ENCODE data around the gene IL15. TPM values are rescaled to one million over a fixed set of nuclear protein-coding genes. Genes with fewer than 3 reads are reported as not detected.
A peak's percentile ranks its signal among the peaks of the same experiment; 100 is the strongest.

The IL15 gene
- total and polyA plus RNA-seq, 2 of the 4 experiments (the other 2 are of a cell fraction): 5.0 to 5.2 TPM

DNA sequence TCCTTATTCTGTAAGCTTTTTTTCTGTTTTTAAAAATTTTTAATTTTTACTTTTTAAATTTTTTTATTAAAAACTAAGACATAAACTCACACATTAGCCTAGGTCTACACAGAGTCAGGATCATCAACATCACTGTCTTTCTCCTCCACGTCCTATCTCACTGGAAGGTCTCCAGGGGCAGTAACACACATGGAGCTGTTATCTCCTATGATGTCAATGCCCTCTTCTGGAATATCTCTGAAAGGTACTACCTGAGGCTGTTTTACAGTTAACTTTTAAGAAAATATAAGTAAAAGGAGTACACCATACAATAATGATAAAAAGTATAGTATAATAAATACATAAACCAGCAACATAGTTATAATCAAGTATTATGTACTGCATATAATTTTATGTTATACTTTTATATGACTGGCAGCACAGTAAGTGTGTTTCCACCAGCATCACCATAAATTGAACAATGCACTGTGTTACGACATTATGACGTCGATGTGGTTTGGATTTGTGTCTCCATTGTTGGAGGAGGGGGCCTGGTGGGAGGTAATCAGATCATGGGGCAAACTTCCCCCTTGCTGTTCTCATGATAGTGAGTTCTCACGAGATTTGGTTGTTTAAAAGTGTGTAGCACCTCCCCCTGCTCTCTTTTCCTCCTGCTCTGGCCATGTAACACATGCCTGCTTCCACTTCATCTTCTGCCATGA is 21.3 kb downstream of the IL15 start:
- Histone ChIP-seq H4K8ac (ENCODE audit: low read depth in 2 of 2, low read length in 2 of 2) (no peak overlapping the region), H3K4me1 (ENCODE audit: control insufficient read depth, insufficient read depth, low read length) (peaks cover 4% of the 10 kb centered on the region), H4K91ac (ENCODE audit: insufficient read depth, low read depth, low read length) (no peak overlapping the region), H3K56ac (ENCODE audit: extremely low read depth, insufficient read depth, low read length) (no peak overlapping the region), H3K79me1 (ENCODE audit: low read depth in 1 of 2, low read length in 2 of 2) (peaks cover 7 to 12% of the 10 kb centered on the region in 2 experiments; a peak in 3 of 4 replicates), H3K9me1 (ENCODE audit: insufficient read depth, low read length) (peaks cover 3% of the 10 kb centered on the region), H3K27ac (ENCODE audit: insufficient read depth, low read length) (no peak overlapping the region), H3K14ac (replicated peaks; ENCODE audit: low read depth, low read length) (no peak overlapping the region), H4K20me1 (ENCODE audit: insufficient read depth, low read length) (0 out of 2 replicates have a peak, but pooled peaks cover 3% of the 10 kb centered on the region), H3K4ac (ENCODE audit: low read depth, low read length) (0 out of 2 replicates have a peak overlapping the region, but pooled peaks have one; percentile 22), H3K36me3 (ENCODE audit: control insufficient read depth, insufficient read depth, low read length) (no peaks in the 10 kb centered on the region), H3K4me3 (ENCODE audit: insufficient read depth, low read depth, low read length) (no peak overlapping the region), H3K4me2 (ENCODE audit: low read depth, low read length) (no peak overlapping the region), H4K5ac (ENCODE audit: low read depth, low read length) (no peak overlapping the region), H3K18ac (ENCODE audit: low read depth, low read length) (no peak overlapping the region), H2BK5ac (ENCODE audit: low read depth, low read length, poor library complexity, severe bottlenecking) (no peak overlapping the region), H3K9ac (ENCODE audit: low read depth, low read length) (no peak overlapping the region), H2AK5ac (ENCODE audit: low read depth, low read length) (peak overlapping the region; percentile 81), H2BK20ac (ENCODE audit: low read depth, low read length) (no peak overlapping the region; the same call in 1 of the 2 replicates), H2AFZ (replicated peaks; ENCODE audit: low read length, poor library complexity) (no peak overlapping the region), H2BK120ac (ENCODE audit: low read depth, low read length) (no peak overlapping the region), H2AK9ac (replicated peaks; ENCODE audit: low read depth, low read length, poor library complexity) (no peak overlapping the region), H3K23ac (ENCODE audit: low read depth, low read length) (no peak overlapping the region), H3K27me3 (ENCODE audit: control insufficient read depth, insufficient read depth, low read length) (no peaks in the 10 kb centered on the region), H3K9me3 (ENCODE audit: control insufficient read depth, insufficient read depth, low read length) (no peaks in the 10 kb centered on the region), H2BK15ac (ENCODE audit: low read depth, low read length) (no peak overlapping the region)
- no peak for DNase-seq
- in situ Hi-C loops (cut with MboI; ENCODE audit: low sequenced_read_pairs): no loop called here
- ChIA-PET CTCF (interaction anchor here (1.1 kb wide), 1 partner anchor 17 kb away, joined by 3 read pairs; no protein-coding TSS in a partner anchor), POLR2A (ENCODE audit: unreplicated experiment) (no interaction called here)
- TF ChIP-seq NFE2L2 (IDR thresholded peaks at IDR 0.05; ENCODE audit: low read depth, low read length) (no peak), POLR2A (IDR thresholded peaks at IDR 0.05; ENCODE audit: low read depth, low read length) (no peak), SMC3 (IDR thresholded peaks at IDR 0.05; ENCODE audit: low read depth, low read length) (no peak), RFX5 (IDR thresholded peaks at IDR 0.05; ENCODE audit: low read depth, low read length) (no peak), RAD21 (IDR thresholded peaks at IDR 0.05; ENCODE audit: low read length) (no peak), MAZ (IDR thresholded peaks at IDR 0.05; ENCODE audit: borderline replicate concordance, low read depth, low read length) (no peak), CEBPB (IDR thresholded peaks at IDR 0.05; ENCODE audit: low read depth, low read length) (no peak), RCOR1 (IDR thresholded peaks at IDR 0.05; ENCODE audit: insufficient replicate concordance, low read length) (no peak), MXI1 (IDR thresholded peaks at IDR 0.05; ENCODE audit: borderline replicate concordance, low read depth, low read length) (no peak), CHD1 (IDR thresholded peaks at IDR 0.05; ENCODE audit: low read depth, low read length) (no peak), MAFK (IDR thresholded peaks at IDR 0.05; ENCODE audit: low read depth, low read length) (no peak), CTCF (conservative IDR thresholded peaks at IDR 0.05; ENCODE audit: low read depth, low read length) (no peak), BHLHE40 (IDR thresholded peaks at IDR 0.05; ENCODE audit: low read depth, low read length) (no peak), FOS (IDR thresholded peaks at IDR 0.05; ENCODE audit: low read depth, low read length) (no peak)
- TF ChIP-seq, protein P1, sequence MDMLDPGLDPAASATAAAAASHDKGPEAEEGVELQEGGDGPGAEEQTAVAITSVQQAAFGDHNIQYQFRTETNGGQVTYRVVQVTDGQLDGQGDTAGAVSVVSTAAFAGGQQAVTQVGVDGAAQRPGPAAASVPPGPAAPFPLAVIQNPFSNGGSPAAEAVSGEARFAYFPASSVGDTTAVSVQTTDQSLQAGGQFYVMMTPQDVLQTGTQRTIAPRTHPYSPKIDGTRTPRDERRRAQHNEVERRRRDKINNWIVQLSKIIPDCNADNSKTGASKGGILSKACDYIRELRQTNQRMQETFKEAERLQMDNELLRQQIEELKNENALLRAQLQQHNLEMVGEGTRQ (IDR thresholded peaks at IDR 0.05; ENCODE audit: low read depth, low read length): no peak
- TF ChIP-seq, protein P2, sequence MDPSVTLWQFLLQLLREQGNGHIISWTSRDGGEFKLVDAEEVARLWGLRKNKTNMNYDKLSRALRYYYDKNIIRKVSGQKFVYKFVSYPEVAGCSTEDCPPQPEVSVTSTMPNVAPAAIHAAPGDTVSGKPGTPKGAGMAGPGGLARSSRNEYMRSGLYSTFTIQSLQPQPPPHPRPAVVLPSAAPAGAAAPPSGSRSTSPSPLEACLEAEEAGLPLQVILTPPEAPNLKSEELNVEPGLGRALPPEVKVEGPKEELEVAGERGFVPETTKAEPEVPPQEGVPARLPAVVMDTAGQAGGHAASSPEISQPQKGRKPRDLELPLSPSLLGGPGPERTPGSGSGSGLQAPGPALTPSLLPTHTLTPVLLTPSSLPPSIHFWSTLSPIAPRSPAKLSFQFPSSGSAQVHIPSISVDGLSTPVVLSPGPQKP (IDR thresholded peaks at IDR 0.05; ENCODE audit: borderline replicate concordance, low read depth, low read length): no peak
- ATAC-seq (ENCODE audit: low read depth): no peak
- intact Hi-C loops (cut with micrococcal nuclease): no loop called here
- no CpG with 5 or more reads among the region's 5 CpGs for WGBS, 2 experiments (ENCODE audit: extremely low coverage in 2 of 2, insufficient read length in 1 of 2)
- BruUV-seq (replicated peaks): no TSS peak
- dilution Hi-C loops (cut with HindIII; ENCODE audit: low sequenced_read_pairs, unreplicated experiment): no loop called here

Data from IMR-90 (cell line).